GM18499 (cell line): ENCODE results near the gene ERC2.

Source experiments
- ATAC-seq: cut with Tn5 transposase; IDR thresholded peaks from one replicate; pipeline ENCODE4 v1.9.1; 2021; ENCODE audit warnings: moderate number of reproducible peaks; ENCODE audit not compliant: insufficient read depth, unreplicated experiment

Gene ERC2

DNA sequence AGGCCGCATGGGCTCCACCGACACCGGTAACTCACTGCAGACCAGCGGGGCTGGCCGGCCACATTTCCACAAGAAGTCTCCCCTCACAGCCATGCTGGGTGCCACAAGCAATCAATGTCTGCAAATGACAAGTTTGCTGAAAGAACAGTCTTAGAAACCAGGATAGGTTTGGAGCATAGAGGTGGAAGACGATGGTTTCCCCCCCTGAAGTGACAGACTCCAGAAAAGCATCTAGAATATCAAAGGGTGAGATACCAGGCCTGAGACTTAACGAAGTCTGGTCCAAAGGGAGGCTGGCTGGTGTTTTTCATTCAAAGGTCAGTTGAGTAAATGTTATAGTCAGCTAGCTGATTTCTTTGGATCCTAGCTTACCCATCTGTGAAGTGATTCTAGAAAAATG is 931.1 kb downstream of the ERC2 start:
- ATAC-seq = no peak

DNA sequence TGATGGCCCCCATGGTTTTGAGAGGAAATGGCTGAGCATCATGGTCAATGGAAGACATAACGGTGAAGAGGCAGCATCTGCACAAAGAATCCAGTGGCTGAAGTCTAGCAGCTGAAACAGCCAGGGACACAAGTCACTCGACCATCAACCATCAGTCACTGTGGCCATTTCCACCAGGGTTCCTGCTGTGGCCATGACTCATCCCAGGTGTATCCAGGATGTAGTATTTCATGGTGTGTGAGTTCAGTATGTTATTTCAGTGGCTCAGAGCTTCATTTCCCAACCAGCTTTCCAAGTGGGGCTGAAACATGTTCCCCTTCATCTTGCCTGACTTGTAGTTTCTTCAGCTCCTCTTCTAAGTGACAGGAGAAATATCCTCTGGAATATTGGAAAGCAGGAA is 933.4 kb downstream of the ERC2 start:
- no peak for ATAC-seq

- no peak for ATAC-seq
Measured at GRCh38 chr3:55532806-55533205, 935.5 kb downstream of the ERC2 start.

- ATAC-seq = no peak
Measured at GRCh38 chr3:55531321-55531720, 936.9 kb downstream of the ERC2 start.

DNA sequence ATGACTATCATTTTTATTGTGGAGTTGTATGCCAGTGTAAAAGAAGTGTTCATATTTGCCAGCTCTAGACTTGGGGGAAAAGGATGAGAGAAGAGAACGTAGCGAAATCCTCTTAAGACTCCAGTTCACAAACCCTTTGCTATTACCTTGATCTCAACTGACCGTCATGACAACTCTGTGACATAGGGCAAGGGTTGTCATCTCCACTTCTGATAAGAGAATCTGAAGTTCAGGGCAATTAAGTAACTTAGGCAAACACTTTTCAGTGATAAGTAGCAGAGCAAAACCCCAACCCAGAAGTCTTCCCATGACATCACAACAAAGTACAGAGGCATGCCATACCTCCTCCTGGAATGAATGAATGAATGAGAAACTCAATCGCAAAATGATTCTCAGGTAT is 940.9 kb downstream of the ERC2 start:
- no peak for ATAC-seq

GRCh38 chr3:55526332-55527030 is 941.8 kb downstream of the ERC2 start:
- ATAC-seq = no peak

- ATAC-seq = no peak
Measured at GRCh38 chr3:55525436-55525835, 942.8 kb downstream of the ERC2 start.

DNA sequence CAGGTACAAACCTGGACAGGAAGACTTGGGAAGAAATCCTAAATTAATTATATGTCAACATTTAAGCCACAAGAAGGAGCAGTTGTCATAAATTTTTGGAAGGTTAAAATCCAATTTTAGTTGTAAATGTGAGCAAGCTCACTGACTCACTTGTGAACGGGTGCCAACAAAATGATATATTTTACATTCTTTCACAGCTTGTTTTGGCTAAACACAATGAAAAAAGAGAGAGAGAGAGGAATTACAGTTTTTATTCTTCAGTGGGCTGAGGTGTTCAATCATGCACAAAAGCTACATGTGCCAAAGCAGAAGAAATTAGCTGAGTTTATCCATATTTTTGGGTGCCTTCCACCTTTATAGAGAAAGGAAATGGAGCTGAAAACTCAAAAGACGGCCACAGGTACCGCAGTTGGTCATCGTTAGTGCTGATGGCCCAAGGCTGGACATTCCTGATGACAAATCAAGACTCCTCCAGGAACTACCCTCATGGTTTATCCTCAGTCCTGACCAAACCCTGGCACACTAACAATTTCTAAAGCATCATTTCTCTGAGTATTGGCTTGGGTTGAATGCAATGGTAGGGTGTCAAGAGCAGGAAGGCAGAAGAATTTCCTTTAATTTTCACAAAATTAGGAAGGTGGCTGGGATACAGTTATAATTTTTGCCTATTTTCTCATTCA is 943.6 kb downstream of the ERC2 start:
- ATAC-seq = no peak

GRCh38 chr3:55523471-55523870 is 944.8 kb downstream of the ERC2 start:
- ATAC-seq = no peak

- ATAC-seq = no peak
Measured at GRCh38 chr3:55521738-55522421, 946.4 kb downstream of the ERC2 start.

- no peak for ATAC-seq
Measured at GRCh38 chr3:55521064-55521737, 947.1 kb downstream of the ERC2 start.

DNA sequence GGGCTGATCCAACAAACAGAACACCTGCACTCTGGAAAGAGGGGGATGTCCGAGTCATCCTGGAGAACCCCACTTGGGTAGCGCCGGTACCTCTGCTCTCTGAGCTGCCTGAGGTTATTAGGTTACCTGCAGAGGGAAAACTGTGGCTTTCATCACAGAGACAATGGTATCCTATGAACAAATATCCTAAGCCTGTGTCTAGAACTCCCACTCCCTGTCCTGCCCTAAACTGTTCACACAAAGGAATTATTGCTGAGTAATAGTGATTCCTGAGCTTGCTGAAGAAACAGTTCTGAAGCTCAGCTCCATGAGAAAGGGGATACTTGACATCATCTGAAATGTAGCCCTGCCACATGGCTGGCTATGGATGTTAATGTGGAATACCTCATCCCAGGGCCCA is 949.2 kb downstream of the ERC2 start:
- ATAC-seq = no peak

GRCh38 chr3:55518451-55518850 is 949.8 kb downstream of the ERC2 start:
- ATAC-seq = no peak

- no peak for ATAC-seq
Measured at GRCh38 chr3:55516392-55517030, 951.8 kb downstream of the ERC2 start.

DNA sequence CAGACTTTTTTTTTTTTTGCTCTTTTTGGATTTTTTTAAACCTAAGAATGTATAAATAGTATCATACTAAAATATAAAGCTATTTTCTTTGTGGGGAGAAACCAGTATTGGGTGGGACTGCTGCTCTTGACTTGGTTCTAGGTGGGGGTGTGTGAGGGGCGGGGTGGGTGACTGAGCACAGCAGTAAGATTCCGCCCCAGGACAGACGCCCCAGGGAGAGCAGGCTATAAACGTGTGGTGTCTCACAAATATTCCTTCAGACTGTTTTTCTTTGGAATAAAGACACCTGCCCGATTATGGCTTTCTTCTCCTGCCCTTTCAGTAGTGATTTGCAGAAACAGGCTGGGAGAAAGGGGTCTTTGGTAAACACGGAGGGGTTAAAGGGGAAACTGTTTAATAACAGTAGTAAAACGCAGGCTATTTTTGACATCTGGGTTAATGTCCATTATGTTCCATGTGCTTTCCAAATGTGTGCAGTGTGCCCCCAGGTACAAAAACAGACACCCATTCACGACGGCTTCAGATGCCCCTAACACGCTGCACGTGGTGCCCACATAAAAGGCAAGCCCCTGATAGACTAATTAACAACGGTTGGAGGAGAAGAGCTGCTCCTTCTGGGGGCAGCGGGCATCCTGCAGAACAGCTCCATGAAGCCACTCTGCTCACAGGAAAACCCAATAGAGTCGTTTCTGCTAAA is 952.6 kb downstream of the ERC2 start:
- ATAC-seq = no peak

GRCh38 chr3:55514962-55515361 is 953.3 kb downstream of the ERC2 start:
- no peak for ATAC-seq

- ATAC-seq = no peak
Measured at GRCh38 chr3:55512571-55513343, 955.5 kb downstream of the ERC2 start.

DNA sequence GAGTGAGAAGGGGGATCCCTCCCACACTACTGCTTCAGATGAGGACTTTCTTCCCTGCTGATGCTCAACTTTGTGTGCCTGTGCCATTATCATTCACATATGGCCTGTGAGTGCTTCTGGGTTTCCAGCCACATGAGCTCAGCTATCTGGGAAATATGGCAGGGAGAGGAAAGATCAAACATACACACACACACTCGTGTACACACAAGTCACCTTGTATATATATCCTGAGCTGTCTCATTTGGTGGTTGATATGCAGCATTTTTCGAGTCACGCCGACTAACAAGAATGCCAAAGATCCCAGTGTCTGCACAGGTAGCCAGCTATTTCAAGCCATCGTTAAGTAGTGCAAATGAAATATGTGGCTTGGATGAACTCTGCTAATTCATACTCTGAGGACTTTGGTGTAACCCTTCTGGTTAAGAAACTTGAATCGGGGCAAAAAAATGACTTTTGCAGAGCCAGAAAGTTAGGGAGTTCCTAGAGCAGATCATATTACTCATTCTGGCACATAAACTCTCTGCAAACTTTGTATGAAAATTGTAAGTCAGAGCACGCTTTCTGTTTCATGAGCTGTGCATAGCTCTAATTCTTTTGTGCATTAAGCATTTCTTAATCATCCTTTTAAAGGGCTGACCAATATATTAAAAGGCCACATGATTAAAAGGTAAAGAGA is 956.2 kb downstream of the ERC2 start:
- ATAC-seq = no peak

GRCh38 chr3:55508335-55508734 is 959.9 kb downstream of the ERC2 start:
- no peak for ATAC-seq
